ENCODE data around the gene CD302. TPM values are rescaled to one million over a fixed set of nuclear protein-coding genes. Genes with fewer than 3 reads are reported as not detected.
"Not testable (repeated sequence)": the region's sequence is repeated elsewhere in the genome, so short reads cannot be mapped to it uniquely, and the experiment has no call there.

The CD302 gene
- total RNA-seq, 1 experiment from 2014 or later, result 2.0 TPM

DNA sequence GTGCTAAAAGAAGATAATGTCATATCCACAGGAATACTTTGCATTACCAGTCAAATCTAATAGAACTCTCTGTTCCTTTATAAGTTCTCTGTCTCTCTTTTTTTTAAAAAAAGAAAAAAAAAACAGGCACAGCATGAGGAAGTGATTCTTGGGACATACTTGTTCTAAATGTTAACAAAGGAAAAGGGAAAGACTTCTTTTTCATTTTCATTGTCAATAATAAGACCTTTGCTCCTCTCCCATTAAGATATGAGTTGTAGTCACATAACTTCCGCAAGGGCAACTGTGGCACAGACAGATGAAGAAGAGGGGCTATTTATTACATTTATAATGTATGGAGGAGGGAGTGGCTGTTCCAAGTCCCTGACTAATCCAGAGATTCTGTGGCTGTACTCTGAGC is 4.7 kb downstream of the CD302 start:
- no peak for DNase-seq (ENCODE audit: low spot score)

- no peak for DNase-seq (ENCODE audit: low spot score)
Measured at GRCh38 chr2:159792599-159792998, 5.4 kb downstream of the CD302 start.

DNA sequence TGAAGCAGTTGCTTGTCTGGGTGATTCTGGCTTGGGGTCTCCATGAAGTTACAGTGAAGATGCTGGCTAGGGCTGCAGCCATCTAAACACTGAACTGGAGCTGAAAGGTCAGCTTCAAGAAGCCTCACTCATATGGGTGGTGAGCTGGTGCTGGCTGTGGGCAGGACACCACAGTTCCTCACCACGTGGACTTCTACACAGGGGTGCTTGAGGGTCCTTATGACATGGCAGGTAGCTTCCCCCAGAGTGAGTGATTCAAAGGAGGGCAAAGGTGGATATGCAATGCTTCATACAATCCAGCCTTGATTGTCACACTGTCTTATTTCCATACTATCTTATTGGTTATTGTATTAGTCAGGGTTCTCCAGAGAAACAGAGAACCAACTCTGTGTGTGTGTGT is 6.0 kb downstream of the CD302 start:
- no peak for DNase-seq (ENCODE audit: low spot score)

GRCh38 chr2:159790323-159790722 is 7.7 kb downstream of the CD302 start:
- DNase-seq (ENCODE audit: low spot score), result no peak

GRCh38 chr2:159788253-159788652 is 9.8 kb downstream of the CD302 start:
- peak; percentile 65 for DNase-seq (ENCODE audit: low spot score)

- DNase-seq (ENCODE audit: low spot score), result not testable (repeated sequence)
Measured at GRCh38 chr2:159787647-159788046, 10.4 kb downstream of the CD302 start.

DNA sequence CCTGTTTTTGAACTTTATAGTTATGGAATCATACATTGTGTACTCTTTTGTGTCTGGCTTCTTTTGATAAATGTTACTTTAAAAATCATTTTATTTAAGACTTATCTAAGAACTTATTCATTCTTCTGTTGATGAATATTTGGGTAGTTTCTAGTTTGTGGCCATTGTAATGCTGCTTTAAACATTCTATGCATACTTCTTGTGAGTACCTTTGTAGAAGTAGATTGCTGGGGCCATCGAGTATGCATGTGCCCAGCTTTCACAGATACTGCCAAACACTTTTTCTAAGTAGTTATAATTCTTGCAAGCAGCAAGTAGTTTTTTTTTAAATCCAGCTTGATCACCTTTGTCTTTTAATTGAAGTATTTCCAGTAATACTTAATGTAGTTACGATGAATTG is 11.1 kb downstream of the CD302 start:
- no peak for DNase-seq (ENCODE audit: low spot score)

DNA sequence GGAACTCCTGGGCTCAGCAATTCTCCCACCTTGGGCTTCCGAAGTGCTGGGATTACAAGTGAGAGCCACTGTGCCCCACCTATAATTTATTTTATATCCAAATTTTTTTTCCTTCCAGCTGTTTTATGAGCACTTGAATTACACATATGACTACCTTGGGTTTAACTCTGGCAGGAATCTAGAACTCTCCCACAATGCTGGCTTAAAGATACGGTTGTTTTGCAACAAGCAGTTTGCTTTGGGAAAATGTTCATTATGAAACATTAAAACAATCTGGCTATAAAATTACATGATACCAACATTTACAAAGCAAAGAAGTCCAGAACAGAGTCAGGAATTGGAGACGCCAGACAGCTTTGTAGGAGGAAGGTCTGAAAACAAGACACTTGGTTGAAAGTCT is 12.8 kb downstream of the CD302 start:
- no peak for DNase-seq (ENCODE audit: low spot score)

- not testable (repeated sequence) for DNase-seq (ENCODE audit: low spot score)
Measured at GRCh38 chr2:159784744-159785143, 13.3 kb downstream of the CD302 start.

GRCh38 chr2:159783556-159783955 is 14.5 kb downstream of the CD302 start:
- DNase-seq (ENCODE audit: low spot score), result no peak

- DNase-seq (ENCODE audit: low spot score), result no peak
Measured at GRCh38 chr2:159776321-159776720, 21.7 kb downstream of the CD302 start.

- no peak for DNase-seq (ENCODE audit: low spot score)
Measured at GRCh38 chr2:159775021-159775420, 23.0 kb downstream of the CD302 start.

DNA sequence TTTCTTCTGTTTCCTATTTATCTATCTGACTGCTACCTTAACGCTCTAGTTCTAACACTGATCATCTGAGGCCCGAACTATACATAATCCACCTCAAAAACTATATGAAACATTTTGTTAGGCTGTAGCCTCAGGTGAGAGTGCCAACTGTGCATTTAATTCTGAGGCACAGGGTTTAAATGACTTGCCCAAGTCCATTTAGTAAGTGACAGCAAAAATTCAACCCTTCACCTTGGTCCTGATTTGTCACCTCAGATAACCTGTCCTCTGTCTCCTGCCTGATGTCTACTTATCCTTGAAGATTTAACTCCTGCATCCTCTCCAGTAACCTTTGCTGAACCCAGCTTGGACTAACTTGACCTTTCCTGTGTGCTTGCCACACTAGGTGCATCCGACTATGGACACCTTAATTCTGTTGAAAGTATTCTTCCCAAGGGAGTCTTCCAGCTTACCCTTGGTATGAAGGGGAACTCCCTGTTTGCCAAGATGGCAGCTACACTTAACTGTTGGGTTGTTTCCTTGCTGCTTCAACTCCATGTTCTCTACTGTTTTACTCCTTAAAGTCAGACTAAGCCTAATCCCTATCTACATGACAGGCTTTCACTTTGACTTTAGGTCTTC is 23.5 kb downstream of the CD302 start:
- DNase-seq (ENCODE audit: low spot score), result no peak

DNA sequence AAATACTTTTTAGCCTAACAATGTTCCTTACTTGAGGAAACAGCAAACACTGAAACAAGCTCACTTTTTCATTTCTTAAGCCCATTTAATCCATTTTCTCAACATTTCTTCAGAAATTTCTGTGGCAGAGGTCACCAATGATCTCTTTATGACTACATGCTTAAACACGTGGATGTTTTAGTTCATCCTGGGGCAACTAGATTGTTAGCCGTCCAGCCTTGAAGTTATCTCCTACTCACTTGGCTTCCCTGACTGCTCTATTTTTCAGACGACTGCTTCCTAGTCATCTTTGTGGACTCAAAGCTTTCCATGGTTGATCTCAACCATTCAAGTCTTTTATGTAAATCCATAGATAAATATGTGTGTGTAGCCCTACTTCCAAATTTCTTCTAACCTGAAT is 24.1 kb downstream of the CD302 start:
- no peak for DNase-seq (ENCODE audit: low spot score)

DNA sequence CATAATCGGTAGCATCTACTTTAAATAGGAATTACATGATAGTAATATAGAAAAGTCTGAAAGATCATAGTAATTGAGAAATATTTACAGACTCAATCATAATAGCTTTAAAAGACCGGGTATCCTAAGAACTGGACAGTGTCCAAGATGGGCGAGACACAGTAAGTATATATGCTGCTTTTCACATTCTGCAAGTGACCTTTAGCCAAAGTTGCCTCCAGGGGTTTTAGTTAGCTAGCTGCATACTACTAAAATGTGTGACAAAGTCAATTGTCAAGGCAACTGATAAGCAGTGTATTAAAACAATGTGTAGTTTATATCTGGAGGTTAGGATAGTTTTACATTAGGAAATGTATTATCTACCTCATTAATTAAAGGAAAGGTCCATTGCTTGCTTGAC is 24.6 kb downstream of the CD302 start:
- no peak for DNase-seq (ENCODE audit: low spot score)

GRCh38 chr2:159769147-159769546 is 28.9 kb downstream of the CD302 start:
- DNase-seq (ENCODE audit: low spot score), result no peak

GRCh38 chr2:159762075-159762474 is 35.9 kb downstream of the CD302 start:
- DNase-seq (ENCODE audit: low spot score), result no peak

- no peak for DNase-seq (ENCODE audit: low spot score)
Measured at GRCh38 chr2:159760326-159760725, 37.7 kb downstream of the CD302 start.

DNA sequence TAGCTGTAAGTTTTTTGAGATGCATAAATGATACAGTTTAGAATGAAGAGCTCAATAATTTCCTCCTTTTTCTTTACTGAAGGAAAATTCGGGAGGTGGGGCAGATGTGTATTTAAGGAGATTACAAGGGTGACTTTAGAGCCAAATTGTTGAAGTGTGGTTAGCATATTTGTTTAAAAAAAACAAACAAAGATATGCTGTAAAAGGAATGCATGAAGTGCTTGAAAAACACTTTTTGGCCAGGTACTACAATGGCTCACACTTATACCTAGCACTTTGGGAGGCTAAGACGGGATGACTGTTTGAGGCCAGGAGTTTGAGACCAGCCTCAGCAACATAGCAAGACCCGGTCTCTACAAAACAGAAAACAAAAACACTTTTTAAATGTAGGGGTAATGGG is 38.4 kb downstream of the CD302 start:
- DNase-seq (ENCODE audit: low spot score), result no peak

GRCh38 chr2:159758686-159759085 is 39.3 kb downstream of the CD302 start:
- no peak for DNase-seq (ENCODE audit: low spot score)

DNA sequence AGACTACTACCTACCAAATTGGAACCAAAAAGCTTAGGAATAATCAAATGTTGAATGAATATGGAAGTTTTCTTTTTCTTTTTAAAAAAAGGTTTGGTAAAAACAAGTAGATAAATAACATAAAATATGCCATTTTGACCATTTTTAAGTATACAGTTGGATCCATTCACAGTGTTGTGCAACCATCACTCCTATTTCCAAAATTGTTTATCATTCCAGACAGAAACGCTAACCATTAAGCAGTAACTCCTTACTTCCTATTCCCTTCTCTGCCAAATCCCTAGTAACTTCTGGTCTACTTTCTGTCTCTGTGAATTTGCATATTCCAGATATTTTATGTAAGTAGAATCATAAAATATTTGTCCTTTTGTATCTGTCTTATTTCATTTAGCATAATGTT is 39.8 kb downstream of the CD302 start:
- DNase-seq (ENCODE audit: low spot score), result no peak

DNA sequence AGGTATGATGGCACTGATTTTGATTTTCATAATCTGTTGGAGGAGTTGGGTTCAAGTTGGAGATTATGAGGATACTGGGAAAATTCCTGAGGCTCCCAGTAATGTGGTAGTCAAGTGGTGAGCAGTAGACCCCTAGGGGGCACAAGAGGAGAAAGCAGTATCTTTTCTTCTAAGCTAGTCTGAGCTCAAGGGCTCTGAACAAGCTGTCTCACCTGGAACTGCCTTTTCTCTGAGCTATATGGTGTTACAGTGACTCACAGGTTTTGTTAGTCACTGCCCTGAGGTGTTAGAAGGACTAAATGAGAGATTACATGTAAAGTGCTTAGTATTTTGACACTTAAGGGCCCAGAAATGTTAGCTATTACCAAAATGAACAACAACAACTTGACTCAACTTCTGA is 42.2 kb downstream of the CD302 start:
- peak; percentile 31 for DNase-seq (ENCODE audit: low spot score)

DNA sequence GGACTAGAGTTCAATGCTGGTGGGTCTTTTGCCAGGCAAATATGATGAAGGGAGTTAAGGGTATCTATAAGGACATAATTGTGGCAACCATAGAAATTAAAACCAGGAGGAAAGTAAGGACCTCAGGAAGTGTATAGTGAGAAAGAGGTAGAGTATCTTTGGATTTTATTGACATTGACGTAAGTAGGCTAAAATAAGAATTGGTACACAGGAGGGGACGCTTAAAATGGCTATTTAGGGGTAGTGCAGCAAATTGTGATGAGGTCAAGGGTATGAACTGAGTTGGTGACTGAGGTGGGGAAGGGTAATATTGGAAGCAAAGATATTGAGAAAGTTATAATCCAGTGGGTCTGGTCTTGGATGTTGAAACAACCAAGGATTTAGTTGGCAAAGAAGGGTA is 43.0 kb downstream of the CD302 start:
- DNase-seq (ENCODE audit: low spot score), result no peak

DNA sequence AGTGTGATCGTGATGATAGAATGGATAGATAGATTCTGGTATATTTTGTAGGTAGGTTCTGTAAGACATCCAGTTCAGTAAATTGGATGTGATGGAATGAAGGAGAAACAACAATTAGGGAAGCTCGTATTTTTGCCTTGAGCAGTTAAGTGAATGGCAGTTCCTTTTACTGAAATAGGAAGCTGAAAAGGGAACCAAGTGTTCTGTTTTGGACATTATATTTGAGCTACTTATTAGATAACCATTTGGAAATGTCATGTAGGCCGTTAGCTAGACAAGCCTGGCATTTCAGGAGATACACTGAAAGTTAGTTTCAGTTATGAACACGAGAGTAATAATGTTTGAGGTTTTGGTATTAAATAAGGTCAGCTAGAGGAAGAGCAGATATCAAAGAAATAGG is 44.2 kb downstream of the CD302 start:
- DNase-seq (ENCODE audit: low spot score), result no peak
